HepG2 (cell line): ENCODE data around the gene ALB. TPM values are rescaled to one million over a fixed set of nuclear protein-coding genes. Genes with fewer than 3 reads are reported as not detected.

Experiments
- EP300 ChIP-seq, 3 experiments: sonication (generic) in 1 of 3; formaldehyde crosslinking in 1 of 3; IDR thresholded peaks; 2 replicates each; pipeline versions ENCODE4 v1.5.1 to v1.6.1; 2011 to 2020; ENCODE audit warnings: low read depth in 2 of 3, low read length in 2 of 3, borderline replicate concordance in 1 of 3, improper control_type of control experiment in 1 of 3, mild to moderate bottlenecking in 1 of 3, missing genetic modification reagents in 1 of 3, moderate library complexity in 1 of 3
- HDAC1 ChIP-seq: sonication (generic); formaldehyde crosslinking; IDR thresholded peaks from 2 replicates; pipeline ENCODE4 v1.5.1; 2020; ENCODE audit warnings: mild to moderate bottlenecking, missing genetic modification reagents
- KDM5A ChIP-seq: fragments of 200-600 bp; sonication (generic); IDR thresholded peaks from 2 replicates; pipeline ENCODE4 v1.7.0; 2018; ENCODE audit warnings: antibody characterized with exemption, mild to moderate bottlenecking, low read length, borderline replicate concordance
- LRRFIP1 ChIP-seq: sonication (generic); formaldehyde crosslinking; conservative IDR thresholded peaks from 2 replicates; pipeline ENCODE4 v1.4.0; 2020; ENCODE audit warnings: missing genetic modification reagents
- NCOA2 ChIP-seq: sonication (generic); formaldehyde crosslinking; IDR thresholded peaks from 2 replicates; pipeline ENCODE4 v1.8.0; 2022; ENCODE audit warnings: inconsistent platforms
- NR0B2 ChIP-seq: sonication (generic); formaldehyde crosslinking; IDR thresholded peaks from 2 replicates; pipeline ENCODE4 v1.4.0; 2020; ENCODE audit warnings: mild to moderate bottlenecking, missing genetic modification reagents
- POLR2AphosphoS5 ChIP-seq: IDR thresholded peaks from 2 replicates; pipeline ENCODE4 v1.6.1; 2012; ENCODE audit warnings: low read depth, low read length
- RXRB ChIP-seq: IDR thresholded peaks from 2 replicates; pipeline ENCODE4 v1.6.1; 2016; ENCODE audit warnings: borderline replicate concordance, missing genetic modification reagents, missing compliant biosample characterization
- SIN3A ChIP-seq: IDR thresholded peaks from 2 replicates; pipeline ENCODE4 v1.6.1; 2011; ENCODE audit warnings: low read depth, mild to moderate bottlenecking, control low read depth, low read length, borderline replicate concordance
- SOX13 ChIP-seq, 3 experiments: fragments of 450-650 bp in 1 of 3; sonication (generic) in 1 of 3; formaldehyde crosslinking in 1 of 3; IDR thresholded peaks in 2 of 3; conservative IDR thresholded peaks in 1 of 3; 2 replicates each; pipeline versions ENCODE4 v1.5.0 to v1.6.1; 2016 to 2020; ENCODE audit warnings: antibody characterized with exemption in 1 of 3, mild to moderate bottlenecking in 1 of 3, missing compliant biosample characterization in 1 of 3, missing genetic modification reagents in 1 of 3, moderate library complexity in 1 of 3
- TAF1 ChIP-seq: sonication (generic); formaldehyde crosslinking; IDR thresholded peaks from 2 replicates; pipeline ENCODE4 v1.4.0; 2020; ENCODE audit warnings: missing genetic modification reagents
- TFDP1 ChIP-seq: IDR thresholded peaks from 2 replicates; pipeline ENCODE4 v1.6.1; 2016; ENCODE audit warnings: missing compliant biosample characterization, missing genetic modification reagents, borderline replicate concordance
- ZBTB3 ChIP-seq: sonication (generic); formaldehyde crosslinking; IDR thresholded peaks from 2 replicates; pipeline ENCODE4 v1.4.0; 2020; ENCODE audit warnings: low read depth, mild to moderate bottlenecking, moderate library complexity, missing genetic modification reagents, borderline replicate concordance
- ZGPAT ChIP-seq: IDR thresholded peaks from 2 replicates; pipeline ENCODE4 v1.6.1; 2016; ENCODE audit warnings: mild to moderate bottlenecking
- ZNF10 ChIP-seq: sonication (generic); formaldehyde crosslinking; IDR thresholded peaks from 2 replicates; pipeline ENCODE4 v1.4.0; 2020; ENCODE audit warnings: mild to moderate bottlenecking, low read depth, missing genetic modification reagents, borderline replicate concordance
- ZNF138 ChIP-seq: sonication (generic); formaldehyde crosslinking; IDR thresholded peaks from 2 replicates; pipeline ENCODE4 v1.5.0; 2020; ENCODE audit warnings: mild to moderate bottlenecking, low read depth, missing genetic modification reagents
- ZNF83 ChIP-seq: sonication (generic); formaldehyde crosslinking; IDR thresholded peaks from 2 replicates; pipeline ENCODE4 v1.4.0; 2020; ENCODE audit warnings: missing genetic modification reagents, mild to moderate bottlenecking, borderline replicate concordance
- ZNF839 ChIP-seq: sonication (generic); formaldehyde crosslinking; IDR thresholded peaks from 2 replicates; pipeline ENCODE4 v1.4.0; 2020; ENCODE audit warnings: missing genetic modification reagents, mild to moderate bottlenecking, borderline replicate concordance
- ZXDC ChIP-seq: sonication (generic); formaldehyde crosslinking; IDR thresholded peaks from 2 replicates; pipeline ENCODE4 v1.5.0; 2020; ENCODE audit warnings: mild to moderate bottlenecking, missing genetic modification reagents
- polyA plus RNA-seq, 8 experiments: library from polyadenylated mRNA; depleted of rRNA in 3 of 8; stranded (reverse) in 7 of 8; unstranded in 1 of 8; fragments of >200 nt; fragmentation: Illumina TruSeq in 4 of 8; extraction: Trizol in 4 of 8; gene quantifications; 2 replicates each; pipeline versions ENCODE4 v1.2.1 to v1.2.3, GENCODE V29; 2011 to 2016; ENCODE audit warnings: low read depth in 4 of 8, missing spikeins in 1 of 8, mixed read lengths in 1 of 8; ENCODE audit not compliant: insufficient read depth in 1 of 8
- total RNA-seq, 5 experiments: library from RNA; depleted of rRNA; stranded (reverse); fragments of >200 nt; fragmentation: Illumina TruSeq; extraction: Trizol; gene quantifications; 2 replicates each; pipeline ENCODE4 v1.2.3, GENCODE V29; 2016; ENCODE audit warnings: low read depth in 1 of 5

The ALB gene
- total and polyA plus RNA-seq, 2 of the 13 experiments (the other 11 are each of a cell fraction or from before 2014, with no cell fraction given) = 22,259 to 22,625 TPM

GRCh38 chr4:73435984-73436383 lies 31.9 kb downstream of the ALB start, which contains the start of gene AFP (continued):
- TF ChIP-seq ZNF10 (CRISPR knock-in tag) (no peak), TFDP1 (no peak), LRRFIP1 (CRISPR knock-in tag) (no peak), EP300 (IDR thresholded peaks at IDR 0.05; ENCODE audit: low read depth in 2 of 2, low read length in 2 of 2) (peak in 1 of 2 experiments; percentile 73; a peak in 2 of 4 replicates), EP300 (CRISPR knock-in tag; IDR thresholded peaks at IDR 0.05; ENCODE audit: borderline replicate concordance) (no peak), SIN3A (peak; percentile 49; the same call in 1 of the 2 replicates), SOX13 (IDR thresholded peaks at IDR 0.05) (no peak), SOX13 (CRISPR knock-in tag; conservative IDR thresholded peaks at IDR 0.05 in 1 of 2, IDR thresholded peaks at IDR 0.05 in 1 of 2) (peak in 1 of 2 experiments; percentile 43; a peak in 1 of 4 replicates), NCOA2 (CRISPR knock-in tag) (peak; percentile 74; the same call in 1 of the 2 replicates), KDM5A (no peak), TAF1 (peak; percentile 28; the same call in 1 of the 2 replicates), ZNF83 (CRISPR knock-in tag) (no peak), NR0B2 (CRISPR knock-in tag) (no peak), HDAC1 (CRISPR knock-in tag) (0 out of 2 replicates have a peak, but pooled peaks have one; percentile 21), ZBTB3 (no peak), ZGPAT (CRISPR knock-in tag) (peak; percentile 30; the same call in 1 of the 2 replicates), ZXDC (CRISPR knock-in tag) (no peak), ZNF138 (no peak), RXRB (CRISPR knock-in tag) (peak; percentile 32; the same call in 1 of the 2 replicates), POLR2AphosphoS5 (peak; percentile 99), ZNF839 (no peak)
